Renal cortical epithelial cell (primary cell): ENCODE measurements around the gene KATNB1. TPM values are rescaled to one million over a fixed set of nuclear protein-coding genes. Genes with fewer than 3 reads are reported as not detected.

Experiments used
- total RNA-seq: library from RNA; depleted of rRNA; stranded (reverse); fragments of >200 nt; gene quantifications from 2 replicates; pipeline ENCODE4 v1.2.3, GENCODE V29; 2014

Gene KATNB1
- total RNA-seq, 1 donor from 2014 or later, result 31.8 TPM

Other genes with a start within 250 kb of the KATNB1 start
- 50.2 and 72.3 TPM in 2 replicates for gene DOK4, start 249.3 kb upstream of the KATNB1 start, total RNA-seq
- gene CCDC102A, start 199.2 kb upstream of the KATNB1 start, total RNA-seq, result 13.9 and 27.3 TPM in 2 replicates
- not detected in 2 replicates for gene ADGRG5, start 193.1 kb upstream of the KATNB1 start, total RNA-seq
- gene ADGRG1, start 107.1 kb upstream of the KATNB1 start, total RNA-seq, result 38.9 and 305 TPM in 2 replicates
- gene ADGRG3, start 67.5 kb upstream of the KATNB1 start, total RNA-seq, result not detected in 2 replicates
- gene DRC7, start 41.0 kb upstream of the KATNB1 start, total RNA-seq, result 2.9 TPM in 1 of 2 replicates, not detected in the other
- 160 and 445 TPM in 2 replicates for gene KIFC3, start 66.7 kb downstream of the KATNB1 start, total RNA-seq
- 0.35 and 0.60 TPM in 2 replicates for gene CNGB1, start 235.4 kb downstream of the KATNB1 start, total RNA-seq